ENCODE results near the gene PECR. TPM values are rescaled to one million over a fixed set of nuclear protein-coding genes. Genes with fewer than 3 reads are reported as not detected.

PECR gene
- total and polyA plus RNA-seq, 4 donors: 10.6 to 25.9 (median 13.4) TPM

GRCh38 chr2:216108310-216108966 is 26.8 kb upstream of the PECR start:
- DNase-seq (no peak), ATAC-seq (ENCODE audit: insufficient read depth, low FRiP score) (no peak)
- Histone ChIP-seq H3K36me3 (ENCODE audit: control insufficient read depth in 4 of 4, insufficient read depth in 4 of 4, low read length in 4 of 4) (peaks cover 6 to 29% (median 16%) of the 10 kb centered on the region in 4 donors), H3K4me1 (ENCODE audit: control insufficient read depth in 5 of 5, insufficient read depth in 5 of 5, low read length in 5 of 5) (peaks cover 0 to 21% (median 8%) of the 10 kb centered on the region in 5 donors), H3K27ac (ENCODE audit: low read depth in 1 of 2, low read length in 1 of 2) (no peak overlapping the region), H3K9me3 (ENCODE audit: control insufficient read depth in 4 of 4, insufficient read depth in 3 of 4, low read length in 3 of 4) (no peaks in the 10 kb centered on the region), H3K27me3 (ENCODE audit: control insufficient read depth in 3 of 3, insufficient read depth in 3 of 3, low read length in 2 of 3) (no peaks in the 10 kb centered on the region), H3K4me3 (no peak overlapping the region), H3K9ac (ENCODE audit: insufficient read depth in 1 of 2, low read length in 2 of 2) (peak overlapping the region in 1 of 2 donors; percentile 85)
- WGBS, 2 donors: 65 to 67% methylated on average over 6 of the region's 6 CpGs
- TF ChIP-seq CTCF (IDR thresholded peaks at IDR 0.05; ENCODE audit: control extremely low read depth, extremely low read depth): no peak

DNA sequence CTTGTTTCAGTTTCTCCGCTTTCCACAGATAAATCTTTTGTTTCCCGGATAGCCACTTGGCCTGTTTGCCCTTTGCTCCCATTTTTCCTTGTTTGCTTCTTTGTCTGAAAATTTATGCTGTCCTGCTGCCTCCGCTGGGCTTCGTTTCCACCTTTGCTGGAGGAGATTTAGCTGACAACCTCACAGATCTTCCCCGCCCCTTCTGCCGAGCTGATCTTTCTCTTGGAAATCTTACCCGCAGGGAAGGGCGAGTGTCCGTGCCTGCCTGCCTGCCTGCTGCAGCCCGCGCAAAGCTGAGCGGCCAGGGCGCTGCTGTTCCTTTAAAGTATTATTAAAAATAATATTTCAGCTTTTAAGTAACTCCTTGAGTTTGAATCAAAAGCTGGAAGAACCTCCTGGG is 26.2 kb upstream of the PECR start:
- Histone ChIP-seq H3K4me1 (ENCODE audit: control insufficient read depth in 5 of 5, insufficient read depth in 5 of 5, low read length in 5 of 5) (peaks cover 0 to 21% (median 8%) of the 10 kb centered on the region in 5 donors), H3K9ac (ENCODE audit: insufficient read depth in 1 of 2, low read length in 2 of 2) (no peak overlapping the region), H3K27ac (ENCODE audit: low read depth in 1 of 2, low read length in 1 of 2) (no peak overlapping the region), H3K27me3 (ENCODE audit: control insufficient read depth in 3 of 3, insufficient read depth in 3 of 3, low read length in 2 of 3) (no peaks in the 10 kb centered on the region), H3K36me3 (ENCODE audit: control insufficient read depth in 4 of 4, insufficient read depth in 4 of 4, low read length in 4 of 4) (peaks cover 0 to 23% (median 9%) of the 10 kb centered on the region in 4 donors), H3K9me3 (ENCODE audit: control insufficient read depth in 4 of 4, insufficient read depth in 3 of 4, low read length in 3 of 4) (no peaks in the 10 kb centered on the region), H3K4me3 (no peak overlapping the region)
- no peak for DNase-seq
- no peak for ATAC-seq (ENCODE audit: insufficient read depth, low FRiP score)
- WGBS, 2 donors: 79 to 83% methylated on average over 13 of the region's 13 CpGs
- TF ChIP-seq CTCF (IDR thresholded peaks at IDR 0.05; ENCODE audit: control extremely low read depth, extremely low read depth): no peak

GRCh38 chr2:216107320-216107719 is 25.7 kb upstream of the PECR start:
- ATAC-seq (ENCODE audit: insufficient read depth, low FRiP score) (no peak), DNase-seq (no peak)
- no peaks in the 10 kb centered on the region for H3K27me3 ChIP-seq (ENCODE audit: control insufficient read depth in 3 of 3, insufficient read depth in 3 of 3, low read length in 2 of 3)
- WGBS, 2 donors: 95 to 98% methylated on average over 7 to 8 of the region's 8 CpGs
- H3K9ac ChIP-seq (ENCODE audit: insufficient read depth in 1 of 2, low read length in 2 of 2): no peak overlapping the region
- no peak overlapping the region for H3K4me3 ChIP-seq
- no peak overlapping the region for H3K27ac ChIP-seq (ENCODE audit: low read depth in 1 of 2, low read length in 1 of 2)
- H3K4me1 ChIP-seq (ENCODE audit: control insufficient read depth in 5 of 5, insufficient read depth in 5 of 5, low read length in 5 of 5): peaks cover 0 to 21% (median 8%) of the 10 kb centered on the region in 5 donors
- no peak for TF ChIP-seq CTCF (IDR thresholded peaks at IDR 0.05; ENCODE audit: control extremely low read depth, extremely low read depth)
- no peaks in the 10 kb centered on the region for H3K9me3 ChIP-seq (ENCODE audit: control insufficient read depth in 4 of 4, insufficient read depth in 3 of 4, low read length in 3 of 4)
- H3K36me3 ChIP-seq (ENCODE audit: control insufficient read depth in 4 of 4, insufficient read depth in 4 of 4, low read length in 4 of 4): peaks cover 0 to 19% (median 7%) of the 10 kb centered on the region in 4 donors
